Mucosa of descending colon (tissue), 3 donors: Measurements from ENCODE around the gene ERO1B. TPM values are rescaled to one million over a fixed set of nuclear protein-coding genes. Genes with fewer than 3 reads are reported as not detected.

ENCODE experiments used
- ATAC-seq: fragments of 200-7000 bp; cut with Tn5 transposase; one replicate; pipeline ENCODE4 v1.9.1; 2020; ENCODE audit warnings: mild to moderate bottlenecking, moderate library complexity
- DNase-seq, 3 donors: peaks; one replicate each; pipeline ENCODE4 v3.0.0-alpha.2; 2020
- H3K36me3 ChIP-seq: fragments of 200-600 bp; one replicate; pipeline ENCODE4 v1.8.0; 2021; ENCODE audit warnings: low read depth, mild to moderate bottlenecking
- H3K4me1 ChIP-seq: fragments of 200-600 bp; one replicate; pipeline ENCODE4 v1.8.0; 2021; ENCODE audit warnings: low read depth, mild to moderate bottlenecking
- H3K4me3 ChIP-seq: fragments of 200-600 bp; one replicate; pipeline ENCODE4 v1.8.0; 2021; ENCODE audit warnings: mild to moderate bottlenecking
- H3K9me3 ChIP-seq: fragments of 200-600 bp; one replicate; pipeline ENCODE4 v1.8.0; 2021; ENCODE audit warnings: mild to moderate bottlenecking
- CTCF ChIP-seq: fragments of 200-600 bp; IDR thresholded peaks from one replicate; pipeline ENCODE4 v1.8.0; 2022; ENCODE audit warnings: antibody characterized with exemption, mild to moderate bottlenecking
- intact Hi-C, 2 donors: fragments of 100-400 bp; cut with DNase I in 1 of 2; cut with micrococcal nuclease in 1 of 2; formaldehyde crosslinking; loops; one replicate each; pipeline versions ENCODE4 v1.11.0 to v1.11.1; 2022; cut with DNase I, micrococcal nuclease
- total RNA-seq, 3 donors: library from RNA; stranded (reverse); fragmentation: NEBNext Ultra II Directional in 2 of 3; extraction: Animal tissue kit (Norgen Biotek cat#: 25700) in 2 of 3; gene quantifications; one replicate each; pipeline versions ENCODE4 v1.2.1 to v1.2.4, GENCODE V29; 2021 to 2023
- donor health status: DM: no; HTN: no; CAD: no; lungs with moderate emphysema.
- donor health status: DM: no; HTN: no; CAD: no.
- donor health status: DM: no; HTN: yes; CAD: no.

ERO1B gene
- total RNA-seq, 3 donors from 2014 or later = 1.6 to 8.4 (median 3.0) TPM

GRCh38 chr1:236185687-236186086, 96.1 kb downstream of the ERO1B start:
- DNase-seq (no peak), ATAC-seq (no peak)
- intact Hi-C loops = no loop called here
- H3K9me3 ChIP-seq = no peaks in the 10 kb centered on the region
- H3K4me1 ChIP-seq = no peaks in the 10 kb centered on the region
- H3K4me3 ChIP-seq = no peak overlapping the region
- H3K36me3 ChIP-seq = no peaks in the 10 kb centered on the region
- TF ChIP-seq CTCF = no peak

GRCh38 chr1:236181059-236181458, 100.7 kb downstream of the ERO1B start:
- TF ChIP-seq CTCF = no peak
- ATAC-seq = no peak
- Histone ChIP-seq H3K36me3 (no peaks in the 10 kb centered on the region), H3K4me3 (no peak overlapping the region), H3K4me1 (no peaks in the 10 kb centered on the region), H3K9me3 (no peaks in the 10 kb centered on the region)
- intact Hi-C loops = no loop called here
- DNase-seq = no peak

GRCh38 chr1:236179634-236180033, 102.1 kb downstream of the ERO1B start:
- intact Hi-C loops = no loop called here
- ATAC-seq (no peak), DNase-seq (no peak)
- H3K4me1 ChIP-seq = no peaks in the 10 kb centered on the region
- no peaks in the 10 kb centered on the region for H3K36me3 ChIP-seq
- H3K9me3 ChIP-seq = no peaks in the 10 kb centered on the region
- TF ChIP-seq CTCF = no peak
- H3K4me3 ChIP-seq = no peak overlapping the region

- no peak for TF ChIP-seq CTCF
Observed at GRCh38 chr1:236176337-236177336, 105.1 kb downstream of the ERO1B start.

GRCh38 chr1:236175642-236176336, 106.0 kb downstream of the ERO1B start:
- TF ChIP-seq CTCF = no peak
- H3K36me3 ChIP-seq = no peaks in the 10 kb centered on the region
- ATAC-seq (peak; percentile 7), DNase-seq (no peak)
- H3K4me3 ChIP-seq = no peak overlapping the region
- H3K4me1 ChIP-seq = no peaks in the 10 kb centered on the region
- intact Hi-C loops = no loop called here
- H3K9me3 ChIP-seq = no peaks in the 10 kb centered on the region

More at GRCh38 chr1:236176337-236177336, 105.1 kb downstream of the ERO1B start:
- ATAC-seq = no peak
- Histone ChIP-seq H3K9me3 (no peaks in the 10 kb centered on the region), H3K4me3 (no peak overlapping the region), H3K36me3 (no peaks in the 10 kb centered on the region), H3K4me1 (no peaks in the 10 kb centered on the region)
- intact Hi-C loops = no loop called here
- DNase-seq = no peak
